HG03558 (cell line): Measurements from ENCODE around the gene HSFX2.
"Not testable (repeated sequence)": the region's sequence is repeated elsewhere in the genome, so short reads cannot be mapped to it uniquely, and the experiment has no call there.

Experiments
- ATAC-seq: cut with Tn5 transposase; IDR thresholded peaks from one replicate; pipeline ENCODE4 v1.9.1; 2021; ENCODE audit warnings: moderate number of reproducible peaks; ENCODE audit not compliant: unreplicated experiment; ENCODE audit errors: extremely low read depth

The HSFX2 gene

GRCh38 chrX:149598603-149599002, 3.5 kb upstream of the HSFX2 start:
- not testable (repeated sequence) for ATAC-seq

- not testable (repeated sequence) for ATAC-seq
Observed at GRCh38 chrX:149595943-149596342, 829 bp upstream of the HSFX2 start.

- ATAC-seq, result not testable (repeated sequence)
Observed at GRCh38 chrX:149590993-149591392, 4.1 kb downstream of the HSFX2 start.

GRCh38 chrX:149587359-149587758, 7.8 kb downstream of the HSFX2 start, which contains the start of gene MAGEA9B:
Gene MAGEA9B, minus strand, starts transcription at chrX:149587459. Its CDS starts 4,280 bp downstream, at chrX:149583179.
- ATAC-seq, result not testable (repeated sequence)

- ATAC-seq, result not testable (repeated sequence)
Observed at GRCh38 chrX:149585631-149586030, 9.5 kb downstream of the HSFX2 start.

- ATAC-seq, result peak; percentile 99
Observed at GRCh38 chrX:149573456-149573855, 21.7 kb downstream of the HSFX2 start.

GRCh38 chrX:149572743-149573142, 22.4 kb downstream of the HSFX2 start:
- no peak for ATAC-seq

- no peak for ATAC-seq
Observed at GRCh38 chrX:149571770-149572169, 23.3 kb downstream of the HSFX2 start.

GRCh38 chrX:149570668-149571067, 24.4 kb downstream of the HSFX2 start:
- no peak for ATAC-seq

GRCh38 chrX:149569770-149570169, 25.3 kb downstream of the HSFX2 start:
- ATAC-seq, result no peak

- no peak for ATAC-seq
Observed at GRCh38 chrX:149568701-149569296, 26.3 kb downstream of the HSFX2 start.

GRCh38 chrX:149567621-149568417, 27.3 kb downstream of the HSFX2 start:
- no peak for ATAC-seq

GRCh38 chrX:149563359-149563758, 31.8 kb downstream of the HSFX2 start:
- ATAC-seq, result no peak

GRCh38 chrX:149555251-149555650, 39.9 kb downstream of the HSFX2 start:
- not testable (repeated sequence) for ATAC-seq

- ATAC-seq, result not testable (repeated sequence)
Observed at GRCh38 chrX:149551939-149552248, 43.2 kb downstream of the HSFX2 start.

- ATAC-seq, result not testable (repeated sequence)
Observed at GRCh38 chrX:149551245-149551938, 43.7 kb downstream of the HSFX2 start.

- not testable (repeated sequence) for ATAC-seq
Observed at GRCh38 chrX:149550454-149550853, 44.7 kb downstream of the HSFX2 start.

GRCh38 chrX:149549701-149550100, 45.4 kb downstream of the HSFX2 start, which contains the start of gene HSFX3:
Gene HSFX3, minus strand, starts transcription at chrX:149549924. Its CDS starts 72 bp downstream, at chrX:149549852.
- not testable (repeated sequence) for ATAC-seq

GRCh38 chrX:149547782-149548181, 47.3 kb downstream of the HSFX2 start:
- ATAC-seq, result not testable (repeated sequence)

- ATAC-seq, result not testable (repeated sequence)
Observed at GRCh38 chrX:149546962-149547361, 48.2 kb downstream of the HSFX2 start.
